ENCODE results near the gene SERGEF. TPM values are rescaled to one million over a fixed set of nuclear protein-coding genes. Genes with fewer than 3 reads are reported as not detected.

The SERGEF gene
- total RNA-seq, 1 experiment from 2014 or later: 28.7 TPM

DNA sequence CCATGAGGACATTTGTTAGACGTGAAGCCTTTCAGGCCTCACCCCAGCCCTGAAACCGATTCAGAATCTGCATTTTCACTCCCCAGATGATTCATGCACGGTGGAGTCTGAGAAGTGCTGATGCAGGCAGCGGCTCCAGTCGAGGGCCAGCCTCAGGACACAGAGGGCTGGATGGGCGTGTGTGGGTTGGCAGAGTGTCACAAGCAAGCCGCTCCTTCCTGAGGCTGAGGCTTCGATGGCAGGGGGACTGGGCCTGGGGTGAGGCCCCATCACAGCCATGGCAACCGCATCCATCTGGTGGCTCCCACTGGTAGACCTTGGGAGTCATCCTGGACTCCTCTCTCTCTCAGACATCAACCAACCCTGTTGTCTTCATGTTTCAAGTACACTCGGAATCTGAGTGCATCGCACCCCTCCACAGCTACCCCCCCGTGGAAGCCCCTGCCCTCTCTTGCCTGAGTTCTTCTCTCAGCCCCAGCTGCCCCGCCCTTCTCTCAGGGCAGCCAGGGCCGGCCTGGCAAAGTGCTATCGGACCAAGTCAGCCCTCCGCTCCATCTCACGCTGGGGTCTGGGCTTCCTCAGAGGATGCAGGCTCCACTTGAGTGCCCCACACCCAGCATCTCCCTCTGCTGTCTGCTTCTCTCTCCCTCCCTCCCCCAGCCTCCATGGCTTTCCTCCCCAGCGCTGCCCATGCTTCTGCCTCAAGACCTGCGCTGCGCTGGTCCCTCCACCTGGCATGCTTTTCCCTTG is 267.6 kb downstream of the SERGEF start:
- Histone ChIP-seq H3F3A (ENCODE audit: insufficient read depth, low read depth) (no peaks in the 10 kb centered on the region), H3K4me1 (replicated peaks; ENCODE audit: insufficient read depth) (no peaks in the 10 kb centered on the region), H3K4me2 (no peak overlapping the region), H3K27me3 (ENCODE audit: insufficient read depth, low read depth) (peaks cover 16% of the 10 kb centered on the region; the same call in 1 of the 2 replicates), H3K9me3 (ENCODE audit: insufficient read depth, low read depth) (no peaks in the 10 kb centered on the region), H3K36me3 (ENCODE audit: low read depth) (no peaks in the 10 kb centered on the region), H3K79me2 (ENCODE audit: low read depth) (no peaks in the 10 kb centered on the region), H3K27ac (no peak overlapping the region), H2AFZ (no peak overlapping the region), H3K9me2 (ENCODE audit: insufficient read depth) (no peaks in the 10 kb centered on the region), H4K20me1 (ENCODE audit: insufficient read depth) (no peaks in the 10 kb centered on the region), H3K4me3 (no peak overlapping the region)
- no peak for DNase-seq
- TF ChIP-seq, protein P1, sequence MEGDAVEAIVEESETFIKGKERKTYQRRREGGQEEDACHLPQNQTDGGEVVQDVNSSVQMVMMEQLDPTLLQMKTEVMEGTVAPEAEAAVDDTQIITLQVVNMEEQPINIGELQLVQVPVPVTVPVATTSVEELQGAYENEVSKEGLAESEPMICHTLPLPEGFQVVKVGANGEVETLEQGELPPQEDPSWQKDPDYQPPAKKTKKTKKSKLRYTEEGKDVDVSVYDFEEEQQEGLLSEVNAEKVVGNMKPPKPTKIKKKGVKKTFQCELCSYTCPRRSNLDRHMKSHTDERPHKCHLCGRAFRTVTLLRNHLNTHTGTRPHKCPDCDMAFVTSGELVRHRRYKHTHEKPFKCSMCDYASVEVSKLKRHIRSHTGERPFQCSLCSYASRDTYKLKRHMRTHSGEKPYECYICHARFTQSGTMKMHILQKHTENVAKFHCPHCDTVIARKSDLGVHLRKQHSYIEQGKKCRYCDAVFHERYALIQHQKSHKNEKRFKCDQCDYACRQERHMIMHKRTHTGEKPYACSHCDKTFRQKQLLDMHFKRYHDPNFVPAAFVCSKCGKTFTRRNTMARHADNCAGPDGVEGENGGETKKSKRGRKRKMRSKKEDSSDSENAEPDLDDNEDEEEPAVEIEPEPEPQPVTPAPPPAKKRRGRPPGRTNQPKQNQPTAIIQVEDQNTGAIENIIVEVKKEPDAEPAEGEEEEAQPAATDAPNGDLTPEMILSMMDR (conservative IDR thresholded peaks at IDR 0.05): no peak
- TF ChIP-seq EZH2 (IDR thresholded peaks at IDR 0.05; ENCODE audit: low read depth): no peak
- intact Hi-C loops (cut with micrococcal nuclease; ENCODE audit: unreplicated experiment): no loop called here
- ChIA-PET CTCF (no interaction called here), POLR2A (ENCODE audit: unreplicated experiment) (no interaction called here)
- BruUV-seq (replicated peaks): no TSS peak

DNA sequence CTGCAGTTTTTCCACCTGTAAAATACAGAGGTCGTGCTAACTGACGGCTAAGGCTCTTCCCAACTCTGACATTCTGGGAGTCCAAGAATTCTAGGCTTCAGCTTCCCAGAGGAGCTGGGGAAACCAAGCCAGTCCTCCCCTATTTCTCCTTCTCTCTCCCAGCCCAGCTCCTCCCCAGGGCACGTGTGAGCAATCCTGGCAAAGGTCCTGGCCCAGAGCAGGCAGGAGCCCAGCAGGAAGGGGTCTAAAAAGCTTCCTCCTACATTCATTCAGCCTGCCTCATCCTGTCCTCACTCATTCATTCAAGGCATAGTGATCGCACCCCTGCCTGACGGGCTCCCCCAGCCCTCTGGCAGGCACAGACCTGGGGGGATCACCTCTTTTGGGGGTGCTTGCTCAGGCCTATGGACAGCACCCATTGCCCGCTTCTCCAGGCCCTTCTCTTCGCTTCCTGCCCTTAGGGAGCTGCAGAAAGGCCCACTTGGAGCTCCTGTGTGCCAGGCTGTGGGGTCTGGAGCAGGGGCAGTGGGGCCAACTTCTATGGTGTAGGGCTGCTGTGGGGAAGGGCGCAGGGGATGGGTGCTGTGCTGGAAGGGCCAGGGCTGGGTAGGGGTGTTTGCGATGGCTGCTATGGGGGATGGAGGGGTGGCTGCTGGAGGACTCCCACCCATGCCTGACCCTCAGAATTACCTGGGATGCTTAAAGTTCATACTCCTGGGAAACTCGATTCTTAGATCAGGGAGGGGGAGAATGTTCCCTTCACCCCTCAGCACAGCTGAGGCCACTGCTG is 268.5 kb downstream of the SERGEF start:
- no peaks in the 10 kb centered on the region for H3K9me2 ChIP-seq (ENCODE audit: insufficient read depth)
- no peaks in the 10 kb centered on the region for H3K4me1 ChIP-seq (replicated peaks; ENCODE audit: insufficient read depth)
- H3F3A ChIP-seq (ENCODE audit: insufficient read depth, low read depth): no peaks in the 10 kb centered on the region
- no peaks in the 10 kb centered on the region for H3K9me3 ChIP-seq (ENCODE audit: insufficient read depth, low read depth)
- no peak overlapping the region for H3K27ac ChIP-seq
- no peaks in the 10 kb centered on the region for H4K20me1 ChIP-seq (ENCODE audit: insufficient read depth)
- H3K4me3 ChIP-seq: no peak overlapping the region
- no peak overlapping the region for H2AFZ ChIP-seq
- peaks cover 9% of the 10 kb centered on the region; the same call in 1 of the 2 replicates for H3K27me3 ChIP-seq (ENCODE audit: insufficient read depth, low read depth)
- no peak for DNase-seq
- H3K79me2 ChIP-seq (ENCODE audit: low read depth): no peaks in the 10 kb centered on the region
- TF ChIP-seq EZH2 (IDR thresholded peaks at IDR 0.05; ENCODE audit: low read depth): no peak
- TF ChIP-seq, protein P1 (conservative IDR thresholded peaks at IDR 0.05): no peak
- H3K4me2 ChIP-seq: no peak overlapping the region
- CTCF ChIA-PET: no interaction called here
- intact Hi-C loops (cut with micrococcal nuclease; ENCODE audit: unreplicated experiment): no loop called here
- BruUV-seq (replicated peaks): no TSS peak
- no peaks in the 10 kb centered on the region for H3K36me3 ChIP-seq (ENCODE audit: low read depth)
- POLR2A ChIA-PET (ENCODE audit: unreplicated experiment): interaction anchor here (0.5 kb wide), 1 partner anchor 16 kb away, joined by 3 read pairs; no protein-coding TSS in a partner anchor

GRCh38 chr11:17743808-17744119 is 269.1 kb downstream of the SERGEF start:
- H3K27ac ChIP-seq: no peak overlapping the region
- no peak overlapping the region for H3K4me3 ChIP-seq
- H3K36me3 ChIP-seq (ENCODE audit: low read depth): no peaks in the 10 kb centered on the region
- H3F3A ChIP-seq (ENCODE audit: insufficient read depth, low read depth): no peaks in the 10 kb centered on the region
- H3K27me3 ChIP-seq (ENCODE audit: insufficient read depth, low read depth): peaks cover 6% of the 10 kb centered on the region; the same call in 1 of the 2 replicates
- H3K79me2 ChIP-seq (ENCODE audit: low read depth): no peaks in the 10 kb centered on the region
- no peak for TF ChIP-seq EZH2 (IDR thresholded peaks at IDR 0.05; ENCODE audit: low read depth)
- TF ChIP-seq, protein P1 (conservative IDR thresholded peaks at IDR 0.05): no peak
- no peak overlapping the region for H2AFZ ChIP-seq
- H3K9me2 ChIP-seq (ENCODE audit: insufficient read depth): no peaks in the 10 kb centered on the region
- H3K4me2 ChIP-seq: no peak overlapping the region
- H3K9me3 ChIP-seq (ENCODE audit: insufficient read depth, low read depth): no peaks in the 10 kb centered on the region
- no peaks in the 10 kb centered on the region for H3K4me1 ChIP-seq (replicated peaks; ENCODE audit: insufficient read depth)
- peak in 1 of 2 experiments; percentile 10 for DNase-seq
- no peaks in the 10 kb centered on the region for H4K20me1 ChIP-seq (ENCODE audit: insufficient read depth)
- ChIA-PET CTCF (no interaction called here), POLR2A (ENCODE audit: unreplicated experiment) (interaction anchor here (0.5 kb wide), 1 partner anchor 17 kb away, joined by 3 read pairs; no protein-coding TSS in a partner anchor)
- intact Hi-C loops (cut with micrococcal nuclease; ENCODE audit: unreplicated experiment): no loop called here
- BruUV-seq (replicated peaks): no TSS peak

All from PC-9 (cell line).